Measurements from ENCODE around the gene PON2.

DNA sequence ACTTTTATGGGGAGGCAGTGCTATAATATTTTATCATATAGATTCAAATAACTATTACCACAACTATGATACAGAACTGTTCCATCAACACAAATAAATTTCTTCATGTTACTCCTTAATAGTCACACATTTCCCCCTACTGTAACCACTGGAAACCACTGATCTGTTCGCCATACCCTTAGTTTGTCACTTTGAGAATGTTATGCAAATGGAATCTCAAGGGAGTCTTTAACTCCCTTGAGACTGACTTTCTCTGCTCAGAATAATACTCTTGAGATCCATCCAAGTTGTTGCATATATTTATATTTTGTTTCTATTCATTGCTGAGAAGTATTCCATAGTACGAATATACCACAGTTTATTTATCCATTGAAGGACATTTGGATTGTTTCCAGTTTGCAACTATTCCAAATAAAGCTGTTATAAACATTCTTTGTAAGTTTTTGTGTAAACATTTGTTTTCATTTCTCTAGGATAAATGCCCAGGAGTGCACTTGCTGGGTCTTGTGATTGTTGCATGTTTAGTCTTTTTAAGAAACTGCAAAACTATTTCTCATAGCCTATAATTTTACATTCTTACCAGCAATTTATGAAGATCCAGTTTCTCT, 19.7 kb upstream of the PON2 start:
- TF ChIP-seq, protein P1, sequence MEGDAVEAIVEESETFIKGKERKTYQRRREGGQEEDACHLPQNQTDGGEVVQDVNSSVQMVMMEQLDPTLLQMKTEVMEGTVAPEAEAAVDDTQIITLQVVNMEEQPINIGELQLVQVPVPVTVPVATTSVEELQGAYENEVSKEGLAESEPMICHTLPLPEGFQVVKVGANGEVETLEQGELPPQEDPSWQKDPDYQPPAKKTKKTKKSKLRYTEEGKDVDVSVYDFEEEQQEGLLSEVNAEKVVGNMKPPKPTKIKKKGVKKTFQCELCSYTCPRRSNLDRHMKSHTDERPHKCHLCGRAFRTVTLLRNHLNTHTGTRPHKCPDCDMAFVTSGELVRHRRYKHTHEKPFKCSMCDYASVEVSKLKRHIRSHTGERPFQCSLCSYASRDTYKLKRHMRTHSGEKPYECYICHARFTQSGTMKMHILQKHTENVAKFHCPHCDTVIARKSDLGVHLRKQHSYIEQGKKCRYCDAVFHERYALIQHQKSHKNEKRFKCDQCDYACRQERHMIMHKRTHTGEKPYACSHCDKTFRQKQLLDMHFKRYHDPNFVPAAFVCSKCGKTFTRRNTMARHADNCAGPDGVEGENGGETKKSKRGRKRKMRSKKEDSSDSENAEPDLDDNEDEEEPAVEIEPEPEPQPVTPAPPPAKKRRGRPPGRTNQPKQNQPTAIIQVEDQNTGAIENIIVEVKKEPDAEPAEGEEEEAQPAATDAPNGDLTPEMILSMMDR (IDR thresholded peaks at IDR 0.05; ENCODE audit: borderline replicate concordance, extremely low read depth, low read length, poor library complexity, severe bottlenecking), result no peak
- TF ChIP-seq EZH2 (IDR thresholded peaks at IDR 0.05; ENCODE audit: borderline replicate concordance, low read depth, low read length, severe bottlenecking), result no peak
